Chondrocyte (in vitro differentiated cells): ENCODE results near the gene SCAND1. TPM values are rescaled to one million over a fixed set of nuclear protein-coding genes. Genes with fewer than 3 reads are reported as not detected.

Experiments used
- DNase-seq: peaks from one replicate; pipeline ENCODE4 v3.0.0; 2021; ENCODE audit warnings: mixed read lengths, low spot score
- H3K27ac Mint-ChIP-seq: one replicate; pipeline ENCODE4 v1.8.0; 2021; ENCODE audit warnings: mild to moderate bottlenecking, moderate library complexity, mixed read lengths; ENCODE audit not compliant: unreplicated experiment
- H3K27me3 Mint-ChIP-seq: 2 replicates; pipeline ENCODE4 v1.8.0; 2021; ENCODE audit warnings: low read depth, mixed read lengths
- H3K36me3 Mint-ChIP-seq: 2 replicates; pipeline ENCODE4 v1.8.0; 2021; ENCODE audit warnings: low read depth, mixed read lengths
- H3K4me1 Mint-ChIP-seq: 2 replicates; pipeline ENCODE4 v1.8.0; 2021; ENCODE audit warnings: low read depth, mild to moderate bottlenecking, mixed read lengths
- H3K4me3 Mint-ChIP-seq: one replicate; pipeline ENCODE4 v1.8.0; 2021; ENCODE audit warnings: mild to moderate bottlenecking, moderate library complexity, mixed read lengths; ENCODE audit not compliant: unreplicated experiment
- H3K9me3 Mint-ChIP-seq: 2 replicates; pipeline ENCODE4 v1.8.0; 2021; ENCODE audit warnings: low read depth, mixed read lengths
- CTCF ChIP-seq: fragments of 200-600 bp; sonication (generic); IDR thresholded peaks from 2 replicates; pipeline ENCODE4 v1.5.0; 2021; ENCODE audit warnings: antibody characterized with exemption, mild to moderate bottlenecking, moderate library complexity
- total RNA-seq: library from RNA; stranded (reverse); gene quantifications from 3 replicates; pipeline ENCODE4 v1.2.1, GENCODE V29; 2021

Gene SCAND1
- total RNA-seq, 1 donor from 2014 or later, result 58.1 TPM

GRCh38 chr20:35984382-35984781 is 30.1 kb upstream of the SCAND1 start:
- peaks cover 6% of the 10 kb centered on the region for H3K27me3 Mint-ChIP-seq
- no peak overlapping the region for H3K4me3 Mint-ChIP-seq
- no peak for DNase-seq
- H3K4me1 Mint-ChIP-seq, result peaks cover 8% of the 10 kb centered on the region
- TF ChIP-seq CTCF, result no peak
- H3K36me3 Mint-ChIP-seq, result no peaks in the 10 kb centered on the region
- no peak overlapping the region for H3K27ac Mint-ChIP-seq
- no peaks in the 10 kb centered on the region for H3K9me3 Mint-ChIP-seq

- Mint-ChIP-seq H3K36me3 (no peaks in the 10 kb centered on the region), H3K27me3 (no peaks in the 10 kb centered on the region), H3K4me1 (peaks cover 8% of the 10 kb centered on the region), H3K4me3 (no peak overlapping the region), H3K9me3 (no peaks in the 10 kb centered on the region), H3K27ac (no peak overlapping the region)
- no peak for DNase-seq
- TF ChIP-seq CTCF, result no peak
These were observed 27.7 kb upstream of the SCAND1 start for GRCh38 chr20:35981969-35982368.

GRCh38 chr20:35979544-35979943 is 25.2 kb upstream of the SCAND1 start:
- Mint-ChIP-seq H3K4me1 (peaks cover 8% of the 10 kb centered on the region), H3K27ac (no peak overlapping the region), H3K27me3 (no peaks in the 10 kb centered on the region), H3K36me3 (no peaks in the 10 kb centered on the region), H3K4me3 (no peak overlapping the region), H3K9me3 (no peaks in the 10 kb centered on the region)
- no peak for TF ChIP-seq CTCF
- DNase-seq, result no peak

- Mint-ChIP-seq H3K27me3 (no peaks in the 10 kb centered on the region), H3K4me3 (no peak overlapping the region), H3K36me3 (no peaks in the 10 kb centered on the region), H3K27ac (no peak overlapping the region), H3K4me1 (peaks cover 5% of the 10 kb centered on the region), H3K9me3 (no peaks in the 10 kb centered on the region)
- no peak for DNase-seq
- no peak for TF ChIP-seq CTCF
These were observed 23.8 kb upstream of the SCAND1 start for GRCh38 chr20:35978041-35978513.

GRCh38 chr20:35975576-35976373 is 21.5 kb upstream of the SCAND1 start:
- TF ChIP-seq CTCF, result no peak

More at GRCh38 chr20:35975576-35976373, 21.5 kb upstream of the SCAND1 start:
- Mint-ChIP-seq H3K4me3 (no peak overlapping the region), H3K4me1 (peaks cover 5% of the 10 kb centered on the region), H3K36me3 (peaks cover 2% of the 10 kb centered on the region), H3K9me3 (peaks cover 5% of the 10 kb centered on the region), H3K27ac (no peak overlapping the region), H3K27me3 (no peaks in the 10 kb centered on the region)
- no peak for DNase-seq
